GM23338 (cell line): ENCODE results near the gene HLA-DQB1.

Source experiments
- CREB1 ChIP-seq: fragments of 250-450 bp; sonication (Bioruptor Pico); IDR thresholded peaks from 2 replicates; pipeline ENCODE4 v1.5.0; 2020; ENCODE audit warnings: low read depth, mild to moderate bottlenecking, moderate library complexity
- CTCF ChIP-seq, 2 experiments: fragments of 200-600 bp in 1 of 2; sonication (generic) in 1 of 2; conservative IDR thresholded peaks; 2 replicates each; pipeline versions ENCODE4 v1.5.1 to v1.6.1; 2016 to 2017; ENCODE audit warnings: antibody characterized with exemption in 2 of 2, low read depth in 2 of 2, mild to moderate bottlenecking in 2 of 2, moderate library complexity in 1 of 2
- EZH2 ChIP-seq: fragments of 200-600 bp; sonication (generic); IDR thresholded peaks from one replicate; pipeline ENCODE4 v1.8.0; 2017; ENCODE audit warnings: antibody characterized with exemption, mild to moderate bottlenecking, low read depth; ENCODE audit not compliant: unreplicated experiment
- POLR2AphosphoS5 ChIP-seq: IDR thresholded peaks from 2 replicates; pipeline ENCODE4 v1.6.1; 2016; ENCODE audit warnings: antibody characterized with exemption, low read depth

- TF ChIP-seq EZH2 = no peak
- no peak for TF ChIP-seq CTCF (conservative IDR thresholded peaks at IDR 0.05; ENCODE audit: low read depth in 2 of 2)
- no peak for TF ChIP-seq CREB1 (CRISPR knock-in tag)
- TF ChIP-seq POLR2AphosphoS5 = no peak
These were observed 46.8 kb upstream of the HLA-DQB1 start for GRCh38 chr6:32713241-32713640.
